ENCODE data around the gene RANBP3L. TPM values are rescaled to one million over a fixed set of nuclear protein-coding genes. Genes with fewer than 3 reads are reported as not detected.

Gene RANBP3L
- total RNA-seq, 1 experiment from 2014 or later: not detected

- Histone ChIP-seq H4K8ac (replicated peaks; ENCODE audit: insufficient read length, low read depth, low read length) (no peak overlapping the region), H2BK15ac (ENCODE audit: low read depth, low read length) (no peak overlapping the region), H4K5ac (ENCODE audit: insufficient read length, low read depth, low read length) (no peak overlapping the region), H2BK20ac (ENCODE audit: low read depth, low read length, poor library complexity, severe bottlenecking) (no peak overlapping the region), H2BK12ac (ENCODE audit: insufficient read length, low read depth, low read length) (no peak overlapping the region), H3K23ac (ENCODE audit: insufficient read length, low read depth, low read length) (no peak overlapping the region), H2BK120ac (ENCODE audit: low read depth, low read length, poor library complexity, severe bottlenecking) (no peak overlapping the region), H3K9me3 (ENCODE audit: control insufficient read depth, low read depth, low read length) (no peaks in the 10 kb centered on the region), H4K91ac (ENCODE audit: insufficient read length, low read depth, low read length) (no peak overlapping the region), H3K23me2 (ENCODE audit: insufficient read length, low read depth, low read length, poor library complexity, severe bottlenecking) (no peaks in the 10 kb centered on the region), H3K18ac (ENCODE audit: insufficient read length, low read depth, low read length) (no peak overlapping the region), H3K4me1 (ENCODE audit: insufficient read depth, low read length) (no peaks in the 10 kb centered on the region), H3K27ac (ENCODE audit: insufficient read length, low read depth, low read length) (no peak overlapping the region), H3K9ac (ENCODE audit: extremely low read depth, insufficient read length, low read length) (no peak overlapping the region), H3T11ph (ENCODE audit: low read length) (no peak overlapping the region), H3K14ac (ENCODE audit: insufficient read depth, low read length) (no peak overlapping the region), H2AK5ac (ENCODE audit: insufficient read length, low read length) (no peak overlapping the region), H4K20me1 (ENCODE audit: control insufficient read depth, insufficient read depth, insufficient read length) (no peaks in the 10 kb centered on the region), H3K4me2 (ENCODE audit: insufficient read depth, insufficient read length, low read length) (no peak overlapping the region), H3K79me2 (ENCODE audit: insufficient read depth, low read length) (no peaks in the 10 kb centered on the region), H3K56ac (ENCODE audit: insufficient read length, low read depth, low read length) (no peak overlapping the region), H3K4ac (ENCODE audit: low read depth, low read length) (no peak overlapping the region), H3K27me3 (ENCODE audit: insufficient read depth, low read length) (no peaks in the 10 kb centered on the region), H3K79me1 (ENCODE audit: insufficient read depth, low read depth, low read length, poor library complexity, severe bottlenecking) (no peaks in the 10 kb centered on the region), H2BK5ac (ENCODE audit: insufficient read length, low read length) (no peak overlapping the region), H2AFZ (ENCODE audit: low read length) (no peak overlapping the region)
- Mint-ChIP-seq H3K9me3 (no peaks in the 10 kb centered on the region), H3K27me3 (ENCODE audit: low read depth) (no peaks in the 10 kb centered on the region; the same call in 1 of the 2 replicates), H3K4me1 (peaks cover 6 to 9% of the 10 kb centered on the region in 2 experiments), H3K36me3 (ENCODE audit: insufficient read depth in 1 of 3, low read depth in 3 of 3) (no peaks in the 10 kb centered on the region), H3K27ac (no peak overlapping the region), H3K4me3 (no peak overlapping the region)
- no peak for DNase-seq
- TF ChIP-seq CTCF (conservative IDR thresholded peaks at IDR 0.05): no peak
- no CpG with 5 or more reads among the region's 2 CpGs for WGBS (ENCODE audit: extremely low coverage, insufficient read length, low lambda C conversion rate)
These were observed 29.5 kb downstream of the RANBP3L start for GRCh38 chr5:36272136-36272690.
